ENCODE measurements around the gene MPO.

The MPO gene

GRCh38 chr17:58310511-58311428 is 30.0 kb upstream of the MPO start:
- no peak overlapping the region for H3K4me3 ChIP-seq (ENCODE audit: low read length)
- no peaks in the 10 kb centered on the region for H3F3A ChIP-seq (ENCODE audit: control insufficient read depth, insufficient read depth)
- no peaks in the 10 kb centered on the region for H4K20me1 ChIP-seq (ENCODE audit: control insufficient read depth, insufficient read depth, low read depth, low read length)
- H3K79me2 ChIP-seq (ENCODE audit: control insufficient read depth, low read length): no peaks in the 10 kb centered on the region
- no peaks in the 10 kb centered on the region for H3K9me3 ChIP-seq (ENCODE audit: control insufficient read depth, insufficient read depth, low read length)
- H3K27ac ChIP-seq (ENCODE audit: low read depth, low read length): no peak overlapping the region
- H3K4me2 ChIP-seq (ENCODE audit: low read length): no peak overlapping the region
- no peaks in the 10 kb centered on the region for H3K9me2 ChIP-seq (replicated peaks; ENCODE audit: control insufficient read depth, low read length)
- TF ChIP-seq CTCF (IDR thresholded peaks at IDR 0.05; ENCODE audit: low read depth, low read length, poor library complexity, severe bottlenecking): no peak
- no peak for TF ChIP-seq EZH2phosphoT487 (IDR thresholded peaks at IDR 0.05; ENCODE audit: borderline replicate concordance, low read length)
- no peaks in the 10 kb centered on the region for H3K36me3 ChIP-seq (ENCODE audit: control insufficient read depth, low read length)
- H3K4me1 ChIP-seq (ENCODE audit: control insufficient read depth, low read length): no peaks in the 10 kb centered on the region
- H3K27me3 ChIP-seq (ENCODE audit: control insufficient read depth, low read length): no peaks in the 10 kb centered on the region

- Histone ChIP-seq H4K20me1 (ENCODE audit: control insufficient read depth, insufficient read depth, low read depth, low read length) (no peaks in the 10 kb centered on the region), H3K4me2 (ENCODE audit: low read length) (no peak overlapping the region), H3K27ac (ENCODE audit: low read depth, low read length) (no peak overlapping the region), H3K4me1 (ENCODE audit: control insufficient read depth, low read length) (no peaks in the 10 kb centered on the region), H3F3A (ENCODE audit: control insufficient read depth, insufficient read depth) (no peaks in the 10 kb centered on the region), H3K79me2 (ENCODE audit: control insufficient read depth, low read length) (no peaks in the 10 kb centered on the region), H3K9me2 (replicated peaks; ENCODE audit: control insufficient read depth, low read length) (no peaks in the 10 kb centered on the region), H3K9me3 (ENCODE audit: control insufficient read depth, insufficient read depth, low read length) (no peaks in the 10 kb centered on the region), H3K4me3 (ENCODE audit: low read length) (no peak overlapping the region), H3K36me3 (ENCODE audit: control insufficient read depth, low read length) (no peaks in the 10 kb centered on the region), H3K27me3 (ENCODE audit: control insufficient read depth, low read length) (no peaks in the 10 kb centered on the region)
- no peak for TF ChIP-seq EZH2phosphoT487 (IDR thresholded peaks at IDR 0.05; ENCODE audit: borderline replicate concordance, low read length)
- TF ChIP-seq CTCF (IDR thresholded peaks at IDR 0.05; ENCODE audit: low read depth, low read length, poor library complexity, severe bottlenecking): no peak
Observed at GRCh38 chr17:58309918-58310259, 29.2 kb upstream of the MPO start.

- Histone ChIP-seq H3K79me2 (ENCODE audit: control insufficient read depth, low read length) (no peaks in the 10 kb centered on the region), H3K27me3 (ENCODE audit: control insufficient read depth, low read length) (no peaks in the 10 kb centered on the region), H3K36me3 (ENCODE audit: control insufficient read depth, low read length) (no peaks in the 10 kb centered on the region), H3K9me2 (replicated peaks; ENCODE audit: control insufficient read depth, low read length) (no peaks in the 10 kb centered on the region), H3K27ac (ENCODE audit: low read depth, low read length) (no peak overlapping the region), H3K4me2 (ENCODE audit: low read length) (no peak overlapping the region), H3F3A (ENCODE audit: control insufficient read depth, insufficient read depth) (no peaks in the 10 kb centered on the region), H4K20me1 (ENCODE audit: control insufficient read depth, insufficient read depth, low read depth, low read length) (no peaks in the 10 kb centered on the region), H3K4me1 (ENCODE audit: control insufficient read depth, low read length) (no peaks in the 10 kb centered on the region), H3K9me3 (ENCODE audit: control insufficient read depth, insufficient read depth, low read length) (no peaks in the 10 kb centered on the region), H3K4me3 (ENCODE audit: low read length) (no peak overlapping the region)
- no peak for TF ChIP-seq EZH2phosphoT487 (IDR thresholded peaks at IDR 0.05; ENCODE audit: borderline replicate concordance, low read length)
- no peak for TF ChIP-seq CTCF (IDR thresholded peaks at IDR 0.05; ENCODE audit: low read depth, low read length, poor library complexity, severe bottlenecking)
Observed at GRCh38 chr17:58308985-58309917, 28.5 kb upstream of the MPO start.
